Loucy (cell line): ENCODE results near the gene CYP2C9.
"Not testable (repeated sequence)": the region's sequence is repeated elsewhere in the genome, so short reads cannot be mapped to it uniquely, and the experiment has no call there.

Experiments used
- EZH2phosphoT487 ChIP-seq: fragments of 200-600 bp; IDR thresholded peaks from 2 replicates; pipeline ENCODE4 v1.6.1; 2018; ENCODE audit warnings: antibody characterized with exemption, mild to moderate bottlenecking, moderate library complexity, borderline replicate concordance
- TF ChIP-seq, protein P1 (sequence below): fragments of 200-600 bp; sonication (generic); conservative IDR thresholded peaks from 2 replicates; pipeline ENCODE4 v1.5.1; 2014; ENCODE audit warnings: mild to moderate bottlenecking, antibody characterized with exemption, low read length

DNA sequence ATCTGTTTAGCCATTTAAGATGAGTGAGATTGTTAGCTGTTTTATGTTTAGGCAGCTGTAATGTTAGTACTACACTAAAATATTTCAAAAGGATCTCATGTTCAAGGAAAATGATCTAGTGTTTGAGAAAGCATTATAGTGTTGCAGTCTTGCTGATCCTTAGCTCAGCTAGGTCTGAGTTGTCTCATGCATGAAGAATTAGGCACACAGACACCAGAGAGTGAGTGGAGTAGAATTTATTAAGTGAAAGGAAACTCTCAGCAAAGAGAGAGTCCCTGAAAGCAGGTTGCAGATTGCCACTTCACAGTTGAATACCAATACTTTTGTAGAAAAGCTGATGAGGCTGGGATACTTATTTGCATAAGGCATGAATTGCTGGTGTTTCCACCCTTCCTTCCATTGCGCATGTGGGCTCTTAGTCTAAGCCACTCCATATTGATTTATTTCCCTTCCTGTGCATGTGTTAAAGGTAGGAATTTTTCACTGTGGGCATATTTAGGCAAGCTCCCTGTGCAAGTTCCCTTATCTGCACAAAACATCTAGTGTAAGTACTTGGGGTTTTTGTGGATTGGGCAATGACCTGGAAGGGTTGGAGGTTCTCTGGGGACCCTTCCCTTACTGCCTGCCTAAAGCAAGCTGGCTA, 33.8 kb upstream of the CYP2C9 start:
- TF ChIP-seq, protein P1, sequence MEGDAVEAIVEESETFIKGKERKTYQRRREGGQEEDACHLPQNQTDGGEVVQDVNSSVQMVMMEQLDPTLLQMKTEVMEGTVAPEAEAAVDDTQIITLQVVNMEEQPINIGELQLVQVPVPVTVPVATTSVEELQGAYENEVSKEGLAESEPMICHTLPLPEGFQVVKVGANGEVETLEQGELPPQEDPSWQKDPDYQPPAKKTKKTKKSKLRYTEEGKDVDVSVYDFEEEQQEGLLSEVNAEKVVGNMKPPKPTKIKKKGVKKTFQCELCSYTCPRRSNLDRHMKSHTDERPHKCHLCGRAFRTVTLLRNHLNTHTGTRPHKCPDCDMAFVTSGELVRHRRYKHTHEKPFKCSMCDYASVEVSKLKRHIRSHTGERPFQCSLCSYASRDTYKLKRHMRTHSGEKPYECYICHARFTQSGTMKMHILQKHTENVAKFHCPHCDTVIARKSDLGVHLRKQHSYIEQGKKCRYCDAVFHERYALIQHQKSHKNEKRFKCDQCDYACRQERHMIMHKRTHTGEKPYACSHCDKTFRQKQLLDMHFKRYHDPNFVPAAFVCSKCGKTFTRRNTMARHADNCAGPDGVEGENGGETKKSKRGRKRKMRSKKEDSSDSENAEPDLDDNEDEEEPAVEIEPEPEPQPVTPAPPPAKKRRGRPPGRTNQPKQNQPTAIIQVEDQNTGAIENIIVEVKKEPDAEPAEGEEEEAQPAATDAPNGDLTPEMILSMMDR = not testable (repeated sequence)
- TF ChIP-seq EZH2phosphoT487 = not testable (repeated sequence)
